NCI-H774 (cell line): ENCODE results near the gene ZNF189.

Source experiments
- DNase-seq: peaks from one replicate; lab custom pipeline; 2025; lab: John Stamatoyannopoulos, UW

ZNF189 gene

GRCh38 chr9:101419863-101420262, 21.2 kb downstream of the ZNF189 start:
- DNase-seq = no peak

- DNase-seq = no peak
Observed at GRCh38 chr9:101421653-101422065, 23.0 kb downstream of the ZNF189 start.

DNA sequence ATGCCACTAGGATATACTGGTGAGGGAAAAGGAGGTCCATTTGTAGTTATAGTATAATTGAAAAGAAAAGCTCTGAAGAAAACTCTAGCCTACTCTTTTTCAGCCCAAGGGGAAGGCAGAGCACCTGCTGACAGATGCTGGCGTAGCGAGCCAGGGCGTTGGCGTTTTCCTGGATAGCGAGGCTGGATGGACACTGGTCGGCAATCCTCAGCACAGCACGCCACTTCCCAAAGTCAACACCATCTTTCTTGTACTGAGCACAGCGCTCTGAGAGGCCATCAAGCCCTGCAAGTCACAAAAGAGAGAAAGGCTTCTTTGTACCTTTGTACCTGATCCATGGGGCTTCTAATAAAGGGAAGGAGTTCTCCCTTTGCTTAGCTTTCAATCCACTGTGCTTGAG, 28.7 kb downstream of the ZNF189 start:
- no peak for DNase-seq

- no peak for DNase-seq
Observed at GRCh38 chr9:101427957-101428655, 29.5 kb downstream of the ZNF189 start.

DNA sequence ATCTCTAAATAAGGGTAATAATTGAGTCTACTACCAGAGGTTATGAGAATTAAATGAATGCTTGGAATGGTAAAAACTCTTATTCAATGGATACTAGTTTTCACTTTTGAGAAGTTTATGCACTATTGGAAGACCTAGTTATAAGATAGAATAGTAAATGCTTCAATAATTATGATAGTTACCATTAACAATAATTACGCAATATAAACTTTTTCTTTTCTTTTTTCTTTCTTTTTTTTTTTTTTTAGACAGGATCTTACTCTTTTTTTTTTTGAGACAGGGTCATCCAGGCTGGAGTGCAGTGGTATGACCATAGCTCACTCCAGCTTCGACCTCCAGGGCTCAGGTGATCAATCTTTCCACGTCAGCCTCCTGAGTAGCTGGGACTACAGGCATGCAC, 30.3 kb downstream of the ZNF189 start:
- no peak for DNase-seq

DNA sequence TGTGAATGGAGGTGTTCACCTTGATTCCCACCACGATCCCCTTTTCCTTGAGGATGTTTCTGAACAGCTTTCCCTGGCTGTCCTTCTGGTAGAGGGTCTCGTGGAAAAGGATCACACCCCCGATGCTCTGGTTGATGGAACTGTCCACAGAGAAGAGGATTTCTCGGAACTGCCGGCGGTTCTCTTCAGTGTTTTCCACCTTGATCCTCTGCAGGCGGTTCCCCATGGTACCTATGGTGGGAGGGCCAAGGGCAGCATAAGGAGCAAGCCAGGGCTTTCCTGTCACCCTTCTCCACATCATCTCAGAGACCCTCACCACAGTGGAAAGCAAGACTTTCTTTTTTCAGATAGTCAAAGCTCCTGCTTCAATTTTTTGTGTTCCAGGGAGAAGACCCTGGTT, 31.1 kb downstream of the ZNF189 start:
- no peak for DNase-seq

DNA sequence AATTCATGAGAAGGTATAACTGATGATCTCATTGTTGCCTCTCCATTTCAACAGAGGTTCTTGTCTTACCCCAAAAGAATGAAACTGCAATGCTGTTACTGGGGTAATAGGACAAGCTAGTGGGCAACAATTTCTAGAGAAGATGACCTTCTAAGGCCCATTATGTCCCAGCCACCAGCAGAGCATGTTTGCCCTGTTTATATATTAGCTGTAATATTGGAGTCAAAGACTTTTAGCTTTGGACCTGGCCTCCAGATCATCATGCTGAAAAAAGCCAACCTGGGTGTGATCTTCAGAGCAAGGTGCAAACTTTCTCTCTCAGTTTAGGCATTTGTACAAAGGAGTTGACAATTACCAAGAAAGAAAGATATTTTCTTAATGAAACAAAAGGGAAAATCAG, 33.5 kb downstream of the ZNF189 start:
- DNase-seq = no peak

DNA sequence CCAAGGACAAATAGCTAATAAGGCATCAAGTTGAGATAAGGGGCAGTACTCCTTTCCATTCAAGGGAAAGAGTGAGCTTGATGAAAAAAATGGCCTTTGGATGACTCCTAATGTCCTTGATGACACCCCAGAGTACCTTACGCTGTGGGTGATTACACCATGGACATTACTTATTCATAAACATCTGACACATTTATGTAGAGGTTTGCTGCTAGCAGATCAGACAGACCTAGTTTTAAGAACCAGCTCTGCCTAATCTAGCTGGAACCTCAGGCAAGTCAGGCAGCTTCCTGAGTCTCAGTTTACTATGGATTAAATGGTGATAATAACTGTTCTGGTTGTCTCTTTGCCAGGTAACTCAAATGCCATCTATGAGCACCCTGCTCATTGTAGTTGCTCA, 34.1 kb downstream of the ZNF189 start:
- no peak for DNase-seq

- DNase-seq = no peak
Observed at GRCh38 chr9:101433229-101433628, 34.6 kb downstream of the ZNF189 start.

GRCh38 chr9:101434998-101435397, 36.3 kb downstream of the ZNF189 start:
- DNase-seq = no peak

- DNase-seq = no peak
Observed at GRCh38 chr9:101435601-101436079, 37.0 kb downstream of the ZNF189 start, which contains the start of gene ALDOB. Gene ALDOB, minus strand, starts transcription at chr9:101435774. Its CDS starts 4,887 bp downstream, at chr9:101430887.

DNA sequence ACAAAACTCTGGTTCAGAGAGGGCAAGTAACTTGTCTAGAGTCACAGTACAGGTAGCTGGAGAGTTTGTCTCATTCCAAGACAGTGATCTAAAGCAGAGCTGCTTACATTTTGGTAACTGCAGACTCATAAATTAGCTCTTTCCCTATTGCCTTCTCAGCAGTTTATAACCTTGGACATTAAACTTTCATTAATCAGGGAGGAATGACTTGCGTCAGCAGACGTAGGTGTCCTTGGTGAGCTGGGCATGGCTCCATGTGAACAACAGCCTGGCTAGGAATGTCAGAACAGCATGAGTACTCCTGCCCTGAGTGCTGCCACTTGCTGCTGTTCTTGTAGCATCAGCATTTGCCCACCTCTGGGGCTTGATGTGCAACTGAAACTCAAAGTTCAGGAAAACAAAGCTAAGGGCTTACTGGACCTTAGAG, 39.2 kb downstream of the ZNF189 start:
- no peak for DNase-seq

DNA sequence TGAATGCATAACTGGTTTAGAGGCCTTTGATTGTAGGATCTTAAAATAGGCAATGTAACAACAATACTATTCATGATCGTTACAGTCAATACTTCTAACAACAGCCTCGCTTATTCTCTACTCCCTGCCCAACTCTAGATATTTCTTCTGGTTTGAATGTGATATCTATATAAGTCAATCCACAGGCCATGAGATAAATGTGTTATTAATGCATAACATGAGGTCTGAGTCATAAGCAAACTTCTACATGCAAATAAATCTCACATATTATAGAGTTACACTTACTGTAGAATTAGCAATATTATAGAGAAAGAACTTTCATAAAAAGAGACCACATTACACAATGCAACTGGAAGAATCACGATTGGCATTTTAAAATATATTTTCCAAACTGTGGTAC, 39.9 kb downstream of the ZNF189 start:
- no peak for DNase-seq

DNA sequence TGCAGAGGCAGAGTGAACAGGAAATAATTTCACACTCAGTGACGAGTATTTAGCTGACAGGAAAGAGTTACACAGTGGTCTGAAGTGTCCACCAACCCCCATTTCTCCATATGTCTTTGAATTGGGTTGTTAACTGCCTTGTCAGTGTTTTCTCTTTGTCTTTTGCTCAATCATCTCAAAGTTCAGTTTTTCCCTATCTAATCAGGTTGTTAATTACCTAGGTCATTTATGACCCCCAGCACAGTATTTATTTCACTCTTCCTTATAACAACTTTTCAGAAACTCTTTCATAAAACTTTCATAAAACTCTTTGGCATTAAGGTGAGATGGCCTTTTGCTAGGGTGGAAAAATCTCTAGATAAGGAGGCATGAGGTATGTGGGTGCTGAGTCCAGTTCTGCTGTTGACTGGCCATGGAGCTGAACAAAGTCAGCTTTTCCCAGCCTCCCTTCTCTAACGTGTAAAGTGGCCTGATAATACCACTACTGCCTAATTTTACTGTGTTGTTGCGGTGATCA, 42.1 kb downstream of the ZNF189 start:
- DNase-seq = no peak

- DNase-seq = no peak
Observed at GRCh38 chr9:101442318-101442717, 43.7 kb downstream of the ZNF189 start.

DNA sequence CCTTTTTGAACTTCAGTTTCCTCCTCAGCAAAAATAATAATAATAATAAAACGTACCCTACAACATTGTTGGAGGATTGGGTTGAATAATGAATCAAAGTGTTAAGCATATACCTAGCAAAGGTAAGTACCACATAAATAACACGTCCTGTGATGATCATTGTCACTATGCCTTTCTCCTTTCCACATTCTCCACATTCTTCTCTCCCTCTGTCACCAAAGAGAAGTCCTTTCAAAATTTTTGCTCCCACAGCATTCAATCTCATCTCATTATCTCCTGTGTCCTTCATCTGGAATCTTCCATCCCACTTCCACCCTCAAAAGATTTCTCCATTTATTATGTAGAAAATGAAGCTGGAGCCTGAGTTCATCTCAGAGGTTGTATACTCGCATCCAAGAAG, 44.1 kb downstream of the ZNF189 start:
- DNase-seq = no peak

GRCh38 chr9:101443364-101443771, 44.7 kb downstream of the ZNF189 start:
- peak; percentile 35 for DNase-seq

DNA sequence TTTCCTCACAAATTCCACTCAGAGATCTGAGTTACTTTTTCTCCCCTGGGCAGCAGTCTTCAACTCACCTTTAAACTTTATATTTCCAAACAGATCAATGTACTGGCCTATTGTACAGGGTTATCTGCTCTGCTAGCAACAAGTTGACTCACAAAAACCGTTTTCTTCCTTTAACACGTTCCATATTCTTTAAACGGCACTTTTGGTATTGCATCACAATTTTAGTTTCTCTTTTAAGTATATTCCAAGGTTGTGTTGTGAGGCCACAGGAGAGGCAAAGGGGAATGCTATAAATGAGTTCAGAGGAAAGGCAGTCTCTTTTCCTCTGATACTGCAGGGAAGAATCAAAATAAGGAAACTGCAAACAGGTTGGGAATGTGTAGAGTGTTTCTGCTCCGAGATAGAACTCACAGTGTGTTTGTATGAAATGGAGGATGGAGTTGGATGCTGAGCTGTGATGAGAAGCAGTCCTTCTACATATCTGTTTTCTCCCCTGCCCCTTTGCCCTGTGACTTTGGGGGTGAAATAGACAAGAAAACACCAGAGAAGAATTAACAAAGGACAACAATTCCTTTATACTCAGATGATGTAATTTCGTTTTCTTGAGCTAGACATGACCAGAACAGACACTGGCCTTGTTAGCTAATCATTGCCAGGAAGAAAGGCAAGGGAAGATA, 46.8 kb downstream of the ZNF189 start:
- no peak for DNase-seq

- DNase-seq = no peak
Observed at GRCh38 chr9:101446732-101447131, 48.1 kb downstream of the ZNF189 start.

DNA sequence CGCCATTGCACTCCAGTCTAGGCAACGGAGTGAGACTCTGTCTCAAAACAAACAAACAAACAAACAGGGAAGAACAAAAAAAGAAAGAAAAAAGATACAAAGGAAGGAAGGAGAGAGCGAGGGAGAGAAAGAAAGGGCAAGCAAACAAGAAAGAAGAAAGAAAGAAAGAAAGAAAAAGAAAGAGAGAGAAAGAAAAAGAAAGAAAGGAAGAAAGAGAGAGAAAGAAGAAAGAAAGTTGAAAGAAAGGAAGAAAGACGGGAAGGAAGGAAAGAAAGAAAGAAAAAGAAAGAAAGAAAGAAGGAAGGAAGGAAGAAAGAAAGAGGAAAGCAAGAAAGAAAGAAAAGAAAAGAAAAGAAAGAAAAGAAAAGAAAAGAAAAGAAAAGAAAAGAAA, 50.0 kb downstream of the ZNF189 start:
- no peak for DNase-seq

- DNase-seq = peak; percentile 86
Observed at GRCh38 chr9:101449071-101449721, 50.5 kb downstream of the ZNF189 start.

GRCh38 chr9:101450931-101451330, 52.3 kb downstream of the ZNF189 start:
- no peak for DNase-seq

GRCh38 chr9:101451498-101451897, 52.8 kb downstream of the ZNF189 start:
- DNase-seq = no peak
